GM23338 (cell line): ENCODE measurements around the gene CBX8.
A peak's percentile ranks its signal among the peaks of the same experiment; 100 is the strongest.

Source experiments
- CREB1 ChIP-seq: fragments of 250-450 bp; sonication (Bioruptor Pico); IDR thresholded peaks from 2 replicates; pipeline ENCODE4 v1.5.0; 2020; ENCODE audit warnings: low read depth, mild to moderate bottlenecking, moderate library complexity
- EZH2 ChIP-seq: fragments of 200-600 bp; sonication (generic); IDR thresholded peaks from one replicate; pipeline ENCODE4 v1.8.0; 2017; ENCODE audit warnings: antibody characterized with exemption, mild to moderate bottlenecking, low read depth; ENCODE audit not compliant: unreplicated experiment
- EZH2phosphoT487 ChIP-seq: fragments of 200-600 bp; sonication (generic); IDR thresholded peaks from one replicate; pipeline ENCODE4 v1.8.1; 2018; ENCODE audit warnings: antibody characterized with exemption; ENCODE audit not compliant: unreplicated experiment
- JUNB ChIP-seq: IDR thresholded peaks from one replicate; pipeline ENCODE4 v1.6.1; 2016; ENCODE audit warnings: antibody characterized with exemption; ENCODE audit not compliant: unreplicated experiment
- NANOG ChIP-seq: IDR thresholded peaks from 2 replicates; pipeline ENCODE4 v1.6.1; 2016; ENCODE audit warnings: antibody characterized with exemption, borderline replicate concordance
- POLR2AphosphoS5 ChIP-seq: IDR thresholded peaks from 2 replicates; pipeline ENCODE4 v1.6.1; 2016; ENCODE audit warnings: antibody characterized with exemption, low read depth
- STAT1 ChIP-seq: IDR thresholded peaks from one replicate; pipeline ENCODE4 v1.6.1; 2016; ENCODE audit warnings: antibody characterized with exemption; ENCODE audit not compliant: unreplicated experiment
- TF ChIP-seq, protein P1 (sequence below), 2 experiments: fragments of 200-600 bp in 1 of 2; sonication (generic) in 1 of 2; conservative IDR thresholded peaks; 2 replicates each; pipeline versions ENCODE4 v1.5.1 to v1.6.1; 2016 to 2017; ENCODE audit warnings: antibody characterized with exemption in 2 of 2, low read depth in 2 of 2, mild to moderate bottlenecking in 2 of 2, moderate library complexity in 1 of 2
- TF ChIP-seq, protein P2 (sequence below): IDR thresholded peaks from 2 replicates; pipeline ENCODE4 v1.6.1; 2016; ENCODE audit warnings: antibody characterized with exemption
- TF ChIP-seq, protein P3 (sequence below): IDR thresholded peaks from one replicate; pipeline ENCODE4 v1.6.1; 2018; ENCODE audit warnings: antibody characterized with exemption; ENCODE audit not compliant: unreplicated experiment
- TF ChIP-seq, protein P4 (sequence below): fragments of 250-450 bp; sonication (Bioruptor Pico); IDR thresholded peaks from 2 replicates; pipeline ENCODE4 v1.5.0; 2020; ENCODE audit warnings: mild to moderate bottlenecking, moderate library complexity

DNA sequence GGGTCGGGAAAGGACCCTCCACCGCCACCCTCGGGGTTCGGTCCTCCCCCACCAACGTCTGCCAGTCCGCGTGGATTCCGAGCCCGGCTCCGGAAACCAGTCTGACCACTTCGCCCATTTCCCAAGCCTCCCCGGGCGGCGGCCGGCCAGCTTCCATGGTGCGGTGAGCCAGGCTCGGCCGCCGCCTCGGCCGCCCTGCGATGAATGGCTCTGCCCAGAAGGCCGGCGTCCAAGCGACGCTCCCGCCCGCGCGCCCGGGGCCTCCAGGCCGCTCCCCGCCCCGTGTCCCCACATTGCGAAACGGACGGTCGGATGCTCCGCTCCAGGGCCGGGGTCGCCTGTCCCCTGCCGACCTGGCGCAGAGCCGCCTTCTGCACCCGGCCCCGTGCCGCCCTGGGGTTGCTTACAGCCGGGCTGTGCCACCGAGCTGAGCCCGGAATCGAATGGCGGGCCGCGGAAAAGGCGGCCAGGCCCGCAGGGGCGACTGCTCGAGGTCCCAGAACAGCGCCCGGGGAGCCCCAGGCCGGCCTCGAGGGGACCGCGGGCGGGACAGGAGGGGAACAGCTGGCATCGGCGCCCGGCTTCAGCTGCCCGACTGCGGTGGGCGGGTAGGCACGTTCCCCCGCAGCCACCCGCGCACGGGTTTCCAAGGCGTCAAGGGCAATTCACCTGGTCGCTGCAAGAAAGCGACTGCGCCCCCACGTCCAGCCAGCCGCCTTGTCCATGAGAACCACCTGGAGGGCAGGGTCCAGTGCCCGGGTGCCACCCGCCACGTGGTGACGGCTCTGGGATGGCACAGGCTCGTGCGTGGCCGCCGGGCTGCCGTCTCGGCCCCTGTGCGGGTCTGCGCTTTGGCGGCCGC, 18.3 kb upstream of the CBX8 start:
- TF ChIP-seq EZH2phosphoT487: no peak
- no peak for TF ChIP-seq POLR2AphosphoS5
- TF ChIP-seq, protein P1, sequence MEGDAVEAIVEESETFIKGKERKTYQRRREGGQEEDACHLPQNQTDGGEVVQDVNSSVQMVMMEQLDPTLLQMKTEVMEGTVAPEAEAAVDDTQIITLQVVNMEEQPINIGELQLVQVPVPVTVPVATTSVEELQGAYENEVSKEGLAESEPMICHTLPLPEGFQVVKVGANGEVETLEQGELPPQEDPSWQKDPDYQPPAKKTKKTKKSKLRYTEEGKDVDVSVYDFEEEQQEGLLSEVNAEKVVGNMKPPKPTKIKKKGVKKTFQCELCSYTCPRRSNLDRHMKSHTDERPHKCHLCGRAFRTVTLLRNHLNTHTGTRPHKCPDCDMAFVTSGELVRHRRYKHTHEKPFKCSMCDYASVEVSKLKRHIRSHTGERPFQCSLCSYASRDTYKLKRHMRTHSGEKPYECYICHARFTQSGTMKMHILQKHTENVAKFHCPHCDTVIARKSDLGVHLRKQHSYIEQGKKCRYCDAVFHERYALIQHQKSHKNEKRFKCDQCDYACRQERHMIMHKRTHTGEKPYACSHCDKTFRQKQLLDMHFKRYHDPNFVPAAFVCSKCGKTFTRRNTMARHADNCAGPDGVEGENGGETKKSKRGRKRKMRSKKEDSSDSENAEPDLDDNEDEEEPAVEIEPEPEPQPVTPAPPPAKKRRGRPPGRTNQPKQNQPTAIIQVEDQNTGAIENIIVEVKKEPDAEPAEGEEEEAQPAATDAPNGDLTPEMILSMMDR (conservative IDR thresholded peaks at IDR 0.05; ENCODE audit: low read depth in 2 of 2): no peak
- peak; percentile 92 for TF ChIP-seq EZH2
- no peak for TF ChIP-seq JUNB
- TF ChIP-seq, protein P2, sequence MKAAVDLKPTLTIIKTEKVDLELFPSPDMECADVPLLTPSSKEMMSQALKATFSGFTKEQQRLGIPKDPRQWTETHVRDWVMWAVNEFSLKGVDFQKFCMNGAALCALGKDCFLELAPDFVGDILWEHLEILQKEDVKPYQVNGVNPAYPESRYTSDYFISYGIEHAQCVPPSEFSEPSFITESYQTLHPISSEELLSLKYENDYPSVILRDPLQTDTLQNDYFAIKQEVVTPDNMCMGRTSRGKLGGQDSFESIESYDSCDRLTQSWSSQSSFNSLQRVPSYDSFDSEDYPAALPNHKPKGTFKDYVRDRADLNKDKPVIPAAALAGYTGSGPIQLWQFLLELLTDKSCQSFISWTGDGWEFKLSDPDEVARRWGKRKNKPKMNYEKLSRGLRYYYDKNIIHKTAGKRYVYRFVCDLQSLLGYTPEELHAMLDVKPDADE: no peak
- no peak for TF ChIP-seq NANOG
- TF ChIP-seq CREB1 (CRISPR knock-in tag): no peak
- TF ChIP-seq, protein P3, sequence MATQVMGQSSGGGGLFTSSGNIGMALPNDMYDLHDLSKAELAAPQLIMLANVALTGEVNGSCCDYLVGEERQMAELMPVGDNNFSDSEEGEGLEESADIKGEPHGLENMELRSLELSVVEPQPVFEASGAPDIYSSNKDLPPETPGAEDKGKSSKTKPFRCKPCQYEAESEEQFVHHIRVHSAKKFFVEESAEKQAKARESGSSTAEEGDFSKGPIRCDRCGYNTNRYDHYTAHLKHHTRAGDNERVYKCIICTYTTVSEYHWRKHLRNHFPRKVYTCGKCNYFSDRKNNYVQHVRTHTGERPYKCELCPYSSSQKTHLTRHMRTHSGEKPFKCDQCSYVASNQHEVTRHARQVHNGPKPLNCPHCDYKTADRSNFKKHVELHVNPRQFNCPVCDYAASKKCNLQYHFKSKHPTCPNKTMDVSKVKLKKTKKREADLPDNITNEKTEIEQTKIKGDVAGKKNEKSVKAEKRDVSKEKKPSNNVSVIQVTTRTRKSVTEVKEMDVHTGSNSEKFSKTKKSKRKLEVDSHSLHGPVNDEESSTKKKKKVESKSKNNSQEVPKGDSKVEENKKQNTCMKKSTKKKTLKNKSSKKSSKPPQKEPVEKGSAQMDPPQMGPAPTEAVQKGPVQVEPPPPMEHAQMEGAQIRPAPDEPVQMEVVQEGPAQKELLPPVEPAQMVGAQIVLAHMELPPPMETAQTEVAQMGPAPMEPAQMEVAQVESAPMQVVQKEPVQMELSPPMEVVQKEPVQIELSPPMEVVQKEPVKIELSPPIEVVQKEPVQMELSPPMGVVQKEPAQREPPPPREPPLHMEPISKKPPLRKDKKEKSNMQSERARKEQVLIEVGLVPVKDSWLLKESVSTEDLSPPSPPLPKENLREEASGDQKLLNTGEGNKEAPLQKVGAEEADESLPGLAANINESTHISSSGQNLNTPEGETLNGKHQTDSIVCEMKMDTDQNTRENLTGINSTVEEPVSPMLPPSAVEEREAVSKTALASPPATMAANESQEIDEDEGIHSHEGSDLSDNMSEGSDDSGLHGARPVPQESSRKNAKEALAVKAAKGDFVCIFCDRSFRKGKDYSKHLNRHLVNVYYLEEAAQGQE: no peak
- TF ChIP-seq STAT1: no peak
- TF ChIP-seq, protein P4, sequence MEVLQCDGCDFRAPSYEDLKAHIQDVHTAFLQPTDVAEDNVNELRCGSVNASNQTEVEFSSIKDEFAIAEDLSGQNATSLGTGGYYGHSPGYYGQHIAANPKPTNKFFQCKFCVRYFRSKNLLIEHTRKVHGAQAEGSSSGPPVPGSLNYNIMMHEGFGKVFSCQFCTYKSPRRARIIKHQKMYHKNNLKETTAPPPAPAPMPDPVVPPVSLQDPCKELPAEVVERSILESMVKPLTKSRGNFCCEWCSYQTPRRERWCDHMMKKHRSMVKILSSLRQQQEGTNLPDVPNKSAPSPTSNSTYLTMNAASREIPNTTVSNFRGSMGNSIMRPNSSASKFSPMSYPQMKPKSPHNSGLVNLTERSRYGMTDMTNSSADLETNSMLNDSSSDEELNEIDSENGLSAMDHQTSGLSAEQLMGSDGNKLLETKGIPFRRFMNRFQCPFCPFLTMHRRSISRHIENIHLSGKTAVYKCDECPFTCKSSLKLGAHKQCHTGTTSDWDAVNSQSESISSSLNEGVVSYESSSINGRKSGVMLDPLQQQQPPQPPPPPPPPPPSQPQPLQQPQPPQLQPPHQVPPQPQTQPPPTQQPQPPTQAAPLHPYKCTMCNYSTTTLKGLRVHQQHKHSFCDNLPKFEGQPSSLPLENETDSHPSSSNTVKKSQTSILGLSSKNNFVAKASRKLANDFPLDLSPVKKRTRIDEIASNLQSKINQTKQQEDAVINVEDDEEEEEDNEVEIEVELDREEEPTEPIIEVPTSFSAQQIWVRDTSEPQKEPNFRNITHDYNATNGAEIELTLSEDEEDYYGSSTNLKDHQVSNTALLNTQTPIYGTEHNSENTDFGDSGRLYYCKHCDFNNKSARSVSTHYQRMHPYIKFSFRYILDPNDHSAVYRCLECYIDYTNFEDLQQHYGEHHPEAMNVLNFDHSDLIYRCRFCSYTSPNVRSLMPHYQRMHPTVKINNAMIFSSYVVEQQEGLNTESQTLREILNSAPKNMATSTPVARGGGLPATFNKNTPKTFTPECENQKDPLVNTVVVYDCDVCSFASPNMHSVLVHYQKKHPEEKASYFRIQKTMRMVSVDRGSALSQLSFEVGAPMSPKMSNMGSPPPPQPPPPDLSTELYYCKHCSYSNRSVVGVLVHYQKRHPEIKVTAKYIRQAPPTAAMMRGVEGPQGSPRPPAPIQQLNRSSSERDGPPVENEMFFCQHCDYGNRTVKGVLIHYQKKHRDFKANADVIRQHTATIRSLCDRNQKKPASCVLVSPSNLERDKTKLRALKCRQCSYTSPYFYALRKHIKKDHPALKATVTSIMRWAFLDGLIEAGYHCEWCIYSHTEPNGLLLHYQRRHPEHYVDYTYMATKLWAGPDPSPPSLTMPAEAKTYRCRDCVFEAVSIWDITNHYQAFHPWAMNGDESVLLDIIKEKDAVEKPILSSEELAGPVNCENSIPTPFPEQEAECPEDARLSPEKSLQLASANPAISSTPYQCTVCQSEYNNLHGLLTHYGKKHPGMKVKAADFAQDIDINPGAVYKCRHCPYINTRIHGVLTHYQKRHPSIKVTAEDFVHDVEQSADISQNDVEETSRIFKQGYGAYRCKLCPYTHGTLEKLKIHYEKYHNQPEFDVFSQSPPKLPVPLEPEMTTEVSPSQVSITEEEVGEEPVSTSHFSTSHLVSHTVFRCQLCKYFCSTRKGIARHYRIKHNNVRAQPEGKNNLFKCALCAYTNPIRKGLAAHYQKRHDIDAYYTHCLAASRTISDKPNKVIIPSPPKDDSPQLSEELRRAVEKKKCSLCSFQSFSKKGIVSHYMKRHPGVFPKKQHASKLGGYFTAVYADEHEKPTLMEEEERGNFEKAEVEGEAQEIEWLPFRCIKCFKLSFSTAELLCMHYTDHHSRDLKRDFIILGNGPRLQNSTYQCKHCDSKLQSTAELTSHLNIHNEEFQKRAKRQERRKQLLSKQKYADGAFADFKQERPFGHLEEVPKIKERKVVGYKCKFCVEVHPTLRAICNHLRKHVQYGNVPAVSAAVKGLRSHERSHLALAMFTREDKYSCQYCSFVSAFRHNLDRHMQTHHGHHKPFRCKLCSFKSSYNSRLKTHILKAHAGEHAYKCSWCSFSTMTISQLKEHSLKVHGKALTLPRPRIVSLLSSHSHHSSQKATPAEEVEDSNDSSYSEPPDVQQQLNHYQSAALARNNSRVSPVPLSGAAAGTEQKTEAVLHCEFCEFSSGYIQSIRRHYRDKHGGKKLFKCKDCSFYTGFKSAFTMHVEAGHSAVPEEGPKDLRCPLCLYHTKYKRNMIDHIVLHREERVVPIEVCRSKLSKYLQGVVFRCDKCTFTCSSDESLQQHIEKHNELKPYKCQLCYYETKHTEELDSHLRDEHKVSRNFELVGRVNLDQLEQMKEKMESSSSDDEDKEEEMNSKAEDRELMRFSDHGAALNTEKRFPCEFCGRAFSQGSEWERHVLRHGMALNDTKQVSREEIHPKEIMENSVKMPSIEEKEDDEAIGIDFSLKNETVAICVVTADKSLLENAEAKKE: no peak
